Measurements from ENCODE around the gene ANGPT4. TPM values are rescaled to one million over a fixed set of nuclear protein-coding genes. Genes with fewer than 3 reads are reported as not detected.

ANGPT4 gene
- total RNA-seq, 2 donors from 2014 or later = 0.06 TPM; not detected in 1

GRCh38 chr20:881783-882144, 34.4 kb downstream of the ANGPT4 start:
- Mint-ChIP-seq H3K4me1 (peaks cover 9% of the 10 kb centered on the region), H3K36me3 (ENCODE audit: low read depth) (no peaks in the 10 kb centered on the region), H3K27me3 (peaks cover 5% of the 10 kb centered on the region), H3K9me3 (no peaks in the 10 kb centered on the region), H3K27ac (peak overlapping the region; percentile 90), H3K4me3 (peak overlapping the region; percentile 63)
- ATAC-seq (replicated peaks) = no peak

- H3K9me3 Mint-ChIP-seq = no peaks in the 10 kb centered on the region
- H3K36me3 Mint-ChIP-seq (ENCODE audit: low read depth) = no peaks in the 10 kb centered on the region
- peaks cover 5% of the 10 kb centered on the region for H3K27me3 Mint-ChIP-seq
- ATAC-seq (replicated peaks) = peak; percentile 99
- H3K4me1 Mint-ChIP-seq = peaks cover 9% of the 10 kb centered on the region
- H3K27ac Mint-ChIP-seq = peak overlapping the region; percentile 90
- peak overlapping the region; percentile 63 for H3K4me3 Mint-ChIP-seq
Observed at GRCh38 chr20:881051-881782, 34.9 kb downstream of the ANGPT4 start.

GRCh38 chr20:879626-880025, 36.5 kb downstream of the ANGPT4 start:
- Mint-ChIP-seq H3K4me1 (peaks cover 16% of the 10 kb centered on the region), H3K4me3 (no peak overlapping the region), H3K9me3 (no peaks in the 10 kb centered on the region), H3K27ac (no peak overlapping the region), H3K27me3 (peaks cover 3% of the 10 kb centered on the region), H3K36me3 (ENCODE audit: low read depth) (no peaks in the 10 kb centered on the region)
- no peak for ATAC-seq (replicated peaks)

- Mint-ChIP-seq H3K27ac (no peak overlapping the region), H3K27me3 (peaks cover 3% of the 10 kb centered on the region)
- ATAC-seq (replicated peaks) = no peak
Observed at GRCh38 chr20:878511-879307, 37.4 kb downstream of the ANGPT4 start.

GRCh38 chr20:877814-878213, 38.3 kb downstream of the ANGPT4 start:
- H3K36me3 Mint-ChIP-seq (ENCODE audit: low read depth) = no peaks in the 10 kb centered on the region
- ATAC-seq (replicated peaks) = no peak
- no peaks in the 10 kb centered on the region for H3K9me3 Mint-ChIP-seq
- H3K4me1 Mint-ChIP-seq = peaks cover 16% of the 10 kb centered on the region
- H3K4me3 Mint-ChIP-seq = no peak overlapping the region
- H3K27ac Mint-ChIP-seq = no peak overlapping the region
- peaks cover 3% of the 10 kb centered on the region for H3K27me3 Mint-ChIP-seq

More at GRCh38 chr20:878511-879307, 37.4 kb downstream of the ANGPT4 start:
- Mint-ChIP-seq H3K4me3 (no peak overlapping the region), H3K9me3 (no peaks in the 10 kb centered on the region), H3K36me3 (ENCODE audit: low read depth) (no peaks in the 10 kb centered on the region), H3K4me1 (peaks cover 16% of the 10 kb centered on the region)

- no peak for ATAC-seq (replicated peaks)
- Mint-ChIP-seq H3K27me3 (peaks cover 3% of the 10 kb centered on the region), H3K9me3 (no peaks in the 10 kb centered on the region), H3K27ac (no peak overlapping the region), H3K4me1 (peaks cover 8% of the 10 kb centered on the region), H3K4me3 (no peak overlapping the region), H3K36me3 (ENCODE audit: low read depth) (no peaks in the 10 kb centered on the region)
Observed at GRCh38 chr20:875115-875514, 41.0 kb downstream of the ANGPT4 start.

- Mint-ChIP-seq H3K9me3 (no peaks in the 10 kb centered on the region), H3K27ac (no peak overlapping the region), H3K36me3 (ENCODE audit: low read depth) (no peaks in the 10 kb centered on the region), H3K4me3 (no peak overlapping the region), H3K4me1 (peaks cover 8% of the 10 kb centered on the region), H3K27me3 (peaks cover 3% of the 10 kb centered on the region)
- no peak for ATAC-seq (replicated peaks)
Observed at GRCh38 chr20:873875-874607, 42.1 kb downstream of the ANGPT4 start.

- no peak for ATAC-seq (replicated peaks)
- no peaks in the 10 kb centered on the region for H3K36me3 Mint-ChIP-seq (ENCODE audit: low read depth)
- H3K9me3 Mint-ChIP-seq = no peaks in the 10 kb centered on the region
- no peak overlapping the region for H3K27ac Mint-ChIP-seq
- no peak overlapping the region for H3K4me3 Mint-ChIP-seq
- H3K27me3 Mint-ChIP-seq = peaks cover 3% of the 10 kb centered on the region
- peaks cover 8% of the 10 kb centered on the region for H3K4me1 Mint-ChIP-seq
Observed at GRCh38 chr20:872855-873520, 43.1 kb downstream of the ANGPT4 start.

- peaks cover 8% of the 10 kb centered on the region for H3K4me1 Mint-ChIP-seq
- H3K27ac Mint-ChIP-seq = no peak overlapping the region
- no peak for ATAC-seq (replicated peaks)
- H3K9me3 Mint-ChIP-seq = no peaks in the 10 kb centered on the region
- no peaks in the 10 kb centered on the region for H3K36me3 Mint-ChIP-seq (ENCODE audit: low read depth)
- no peak overlapping the region for H3K4me3 Mint-ChIP-seq
- H3K27me3 Mint-ChIP-seq = peaks cover 3% of the 10 kb centered on the region
Observed at GRCh38 chr20:871948-872347, 44.2 kb downstream of the ANGPT4 start.

GRCh38 chr20:871436-871835, 44.7 kb downstream of the ANGPT4 start:
- Mint-ChIP-seq H3K4me3 (no peak overlapping the region), H3K27ac (no peak overlapping the region), H3K27me3 (peaks cover 3% of the 10 kb centered on the region), H3K36me3 (ENCODE audit: low read depth) (no peaks in the 10 kb centered on the region), H3K9me3 (no peaks in the 10 kb centered on the region), H3K4me1 (peaks cover 8% of the 10 kb centered on the region)
- no peak for ATAC-seq (replicated peaks)

- Mint-ChIP-seq H3K4me3 (no peak overlapping the region), H3K36me3 (ENCODE audit: low read depth) (no peaks in the 10 kb centered on the region), H3K4me1 (peaks cover 8% of the 10 kb centered on the region), H3K27me3 (peaks cover 3% of the 10 kb centered on the region), H3K9me3 (no peaks in the 10 kb centered on the region), H3K27ac (no peak overlapping the region)
- no peak for ATAC-seq (replicated peaks)
Observed at GRCh38 chr20:870758-871157, 45.4 kb downstream of the ANGPT4 start.

GRCh38 chr20:869606-870005, 46.5 kb downstream of the ANGPT4 start:
- ATAC-seq (replicated peaks) = no peak
- H3K4me3 Mint-ChIP-seq = no peak overlapping the region
- H3K9me3 Mint-ChIP-seq = no peaks in the 10 kb centered on the region
- H3K27me3 Mint-ChIP-seq = no peaks in the 10 kb centered on the region
- no peaks in the 10 kb centered on the region for H3K4me1 Mint-ChIP-seq
- peak overlapping the region; percentile 45 for H3K27ac Mint-ChIP-seq
- H3K36me3 Mint-ChIP-seq (ENCODE audit: low read depth) = no peaks in the 10 kb centered on the region

GRCh38 chr20:868279-868678, 47.9 kb downstream of the ANGPT4 start:
- no peaks in the 10 kb centered on the region for H3K27me3 Mint-ChIP-seq
- H3K36me3 Mint-ChIP-seq (ENCODE audit: low read depth) = no peaks in the 10 kb centered on the region
- no peaks in the 10 kb centered on the region for H3K9me3 Mint-ChIP-seq
- no peak for ATAC-seq (replicated peaks)
- H3K4me3 Mint-ChIP-seq = no peak overlapping the region
- no peaks in the 10 kb centered on the region for H3K4me1 Mint-ChIP-seq
- no peak overlapping the region for H3K27ac Mint-ChIP-seq

GRCh38 chr20:865440-865839, 50.7 kb downstream of the ANGPT4 start:
- H3K9me3 Mint-ChIP-seq = no peaks in the 10 kb centered on the region
- no peak overlapping the region for H3K27ac Mint-ChIP-seq
- no peak overlapping the region for H3K4me3 Mint-ChIP-seq
- ATAC-seq (replicated peaks) = no peak
- H3K36me3 Mint-ChIP-seq (ENCODE audit: low read depth) = no peaks in the 10 kb centered on the region
- no peaks in the 10 kb centered on the region for H3K4me1 Mint-ChIP-seq
- H3K27me3 Mint-ChIP-seq = no peaks in the 10 kb centered on the region

Data from activated T-helper 17 cell treated with anti-CD3 and anti-CD28 coated beads, Interleukin-2, amount 50 U/mL, for 72 hours (primary cell).